Smooth muscle cell (in vitro differentiated cells): ENCODE measurements around the gene RNLS. TPM values are rescaled to one million over a fixed set of nuclear protein-coding genes. Genes with fewer than 3 reads are reported as not detected.

Experiments used
- DNase-seq: peaks from one replicate; lab custom pipeline; 2025; ENCODE audit not compliant: unreplicated experiment; lab: John Stamatoyannopoulos, UW
- H2AFZ ChIP-seq: fragments of 200-600 bp; sonication (generic); 2 replicates; pipeline ENCODE4 v1.6.0; 2016; ENCODE audit warnings: antibody characterized with exemption, low read depth, mild to moderate bottlenecking
- H3F3A ChIP-seq: fragments of 200-600 bp; sonication (generic); 2 replicates; pipeline ENCODE4 v1.6.0; 2017; ENCODE audit warnings: antibody characterized with exemption, low read depth
- H3K27ac ChIP-seq: fragments of 200-600 bp; sonication (generic); 2 replicates; pipeline ENCODE4 v1.5.1; 2016; ENCODE audit warnings: low read depth, mild to moderate bottlenecking
- H3K27me3 ChIP-seq: fragments of 200-600 bp; sonication (generic); 2 replicates; pipeline ENCODE4 v1.6.1; 2016; ENCODE audit warnings: low read depth, mild to moderate bottlenecking
- H3K36me3 ChIP-seq: fragments of 200-600 bp; sonication (generic); 2 replicates; pipeline ENCODE4 v1.5.1; 2016; ENCODE audit warnings: low read depth
- H3K4me1 ChIP-seq: fragments of 200-600 bp; sonication (generic); 2 replicates; pipeline ENCODE4 v1.5.1; 2016; ENCODE audit warnings: low read depth
- H3K4me2 ChIP-seq: fragments of 200-600 bp; sonication (generic); 2 replicates; pipeline ENCODE4 v1.6.0; 2016; ENCODE audit warnings: mild to moderate bottlenecking
- H3K4me3 ChIP-seq: fragments of 200-600 bp; sonication (generic); 2 replicates; pipeline ENCODE4 v1.5.1; 2016; ENCODE audit warnings: mild to moderate bottlenecking
- H3K79me2 ChIP-seq: fragments of 200-600 bp; sonication (generic); 2 replicates; pipeline ENCODE4 v1.6.0; 2016; ENCODE audit warnings: low read depth, mild to moderate bottlenecking
- H3K9ac ChIP-seq: fragments of 200-600 bp; sonication (generic); 2 replicates; pipeline ENCODE4 v1.6.0; 2016; ENCODE audit warnings: low read depth
- H3K9me3 ChIP-seq: fragments of 200-600 bp; sonication (generic); replicated peaks from 2 replicates; pipeline ENCODE4 v1.5.1; 2016; ENCODE audit warnings: low read depth
- H4K20me1 ChIP-seq: fragments of 200-600 bp; sonication (generic); 2 replicates; pipeline ENCODE4 v1.6.0; 2016; ENCODE audit warnings: low read depth
- CTCF ChIP-seq: fragments of 200-600 bp; sonication (generic); IDR thresholded peaks from 2 replicates; pipeline ENCODE4 v1.5.1; 2017; ENCODE audit warnings: borderline replicate concordance, mild to moderate bottlenecking, antibody characterized with exemption; ENCODE audit not compliant: insufficient read depth, poor library complexity, severe bottlenecking
- WGBS: methylation state at CpG from one replicate; pipeline ENCODE4 v1.1.7; 2016; ENCODE audit warnings: low lambda C conversion rate; 5-methylcytosine and 5-hydroxymethylcytosine counted together
- polyA plus RNA-seq: library from polyadenylated mRNA; unstranded; fragments of >200 nt; fragmentation: Nextera tagmentation; extraction: Ambion mirVana; gene quantifications from 2 replicates; pipeline ENCODE4 v1.2.1, GENCODE V29; 2016
- total RNA-seq: library from RNA; depleted of rRNA; stranded (reverse); fragments of >200 nt; gene quantifications from 2 replicates; pipeline ENCODE4 v1.2.3, GENCODE V29; 2014

RNLS gene
- total and polyA plus RNA-seq, 2 experiments from 2014 or later = 4.8 to 11.2 TPM

- H3K36me3 ChIP-seq = no peaks in the 10 kb centered on the region
- H3K79me2 ChIP-seq = no peaks in the 10 kb centered on the region
- H2AFZ ChIP-seq = no peak overlapping the region
- H3K9me3 ChIP-seq = no peaks in the 10 kb centered on the region
- DNase-seq = no peak
- H3F3A ChIP-seq = no peaks in the 10 kb centered on the region
- TF ChIP-seq CTCF = no peak
- H3K4me2 ChIP-seq = no peak overlapping the region
- peaks cover 27% of the 10 kb centered on the region for H3K27me3 ChIP-seq
- no peak overlapping the region for H3K4me3 ChIP-seq
- no peaks in the 10 kb centered on the region for H4K20me1 ChIP-seq
- no peak overlapping the region for H3K9ac ChIP-seq
- no peaks in the 10 kb centered on the region for H3K4me1 ChIP-seq
- H3K27ac ChIP-seq = no peak overlapping the region
Observed at GRCh38 chr10:88372881-88373592, 210.1 kb downstream of the RNLS start.

GRCh38 chr10:88372051-88372715 lies 210.9 kb downstream of the RNLS start:
- no peaks in the 10 kb centered on the region for H3K36me3 ChIP-seq
- H2AFZ ChIP-seq = no peak overlapping the region
- H3K4me1 ChIP-seq = no peaks in the 10 kb centered on the region
- H3K4me2 ChIP-seq = no peak overlapping the region
- no peaks in the 10 kb centered on the region for H3K79me2 ChIP-seq
- H4K20me1 ChIP-seq = no peaks in the 10 kb centered on the region
- H3K9ac ChIP-seq = no peak overlapping the region
- H3F3A ChIP-seq = no peaks in the 10 kb centered on the region
- DNase-seq = no peak
- peaks cover 27% of the 10 kb centered on the region for H3K27me3 ChIP-seq
- WGBS = 72% methylated on average over 8 of the region's 8 CpGs
- H3K9me3 ChIP-seq = no peaks in the 10 kb centered on the region
- H3K27ac ChIP-seq = no peak overlapping the region
- H3K4me3 ChIP-seq = no peak overlapping the region
- no peak for TF ChIP-seq CTCF

- TF ChIP-seq CTCF = no peak
- peaks cover 25% of the 10 kb centered on the region for H3K27me3 ChIP-seq
- H3K9ac ChIP-seq = no peak overlapping the region
- no peak overlapping the region for H3K27ac ChIP-seq
- H3F3A ChIP-seq = no peaks in the 10 kb centered on the region
- no peak overlapping the region for H3K4me2 ChIP-seq
- H3K4me1 ChIP-seq = no peaks in the 10 kb centered on the region
- H3K36me3 ChIP-seq = no peaks in the 10 kb centered on the region
- 20% methylated on average over 2 of the region's 2 CpGs for WGBS
- H3K4me3 ChIP-seq = no peak overlapping the region
- no peak overlapping the region for H2AFZ ChIP-seq
- no peaks in the 10 kb centered on the region for H3K9me3 ChIP-seq
- H3K79me2 ChIP-seq = no peaks in the 10 kb centered on the region
- no peak for DNase-seq
- no peaks in the 10 kb centered on the region for H4K20me1 ChIP-seq
Observed at GRCh38 chr10:88370713-88371112, 212.4 kb downstream of the RNLS start.
